PC-3 (cell line): ENCODE measurements around the gene PLEKHA5. TPM values are rescaled to one million over a fixed set of nuclear protein-coding genes. Genes with fewer than 3 reads are reported as not detected.

Experiments used
- ATAC-seq: fragments of 200-7000 bp; cut with Tn5 transposase; 2 replicates; pipeline ENCODE4 v1.9.1; 2020; ENCODE audit warnings: mild to moderate bottlenecking, moderate library complexity
- BruUV-seq: library from RNA; stranded (reverse); fragments of 400-500 nt; replicated peaks from 2 replicates; lab custom pipeline; 2021; lab: Mats Ljungman, UMichigan
- CTCF ChIA-PET: fragments of 300-600 bp; sonication (Branson Sonifier 250); formaldehyde crosslinking; loops from one replicate; lab custom pipeline; 2022; ENCODE audit warnings: antibody characterized with exemption; lab: Charles Lee
- POLR2A ChIA-PET: fragments of 300-600 bp; sonication (Branson Sonifier 250); formaldehyde crosslinking; loops from one replicate; lab custom pipeline; 2022; ENCODE audit warnings: antibody characterized with exemption; ENCODE audit not compliant: unreplicated experiment; lab: Charles Lee
- DNase-seq: peaks from one replicate; pipeline ENCODE4 v3.0.0-alpha.2; 2015
- H2AFZ ChIP-seq: fragments of 300-600 bp; sonication (generic); 2 replicates; pipeline ENCODE4 v1.6.0; 2016; ENCODE audit warnings: antibody characterized with exemption, low read length
- H3F3A ChIP-seq: fragments of 300-600 bp; sonication (generic); one replicate; pipeline ENCODE4 v1.6.0; 2017; ENCODE audit warnings: antibody characterized with exemption, low read length, control low read depth, mild to moderate bottlenecking; ENCODE audit not compliant: unreplicated experiment
- H3K27ac ChIP-seq: fragments of 300-600 bp; sonication (generic); 2 replicates; pipeline ENCODE4 v1.5.1; 2016; ENCODE audit warnings: mild to moderate bottlenecking, low read length
- H3K27me3 ChIP-seq: fragments of 300-600 bp; sonication (generic); 2 replicates; pipeline ENCODE4 v1.6.1; 2016; ENCODE audit warnings: low read length, mixed read lengths
- H3K36me3 ChIP-seq: fragments of 300-600 bp; sonication (generic); 2 replicates; pipeline ENCODE4 v1.6.1; 2016; ENCODE audit warnings: low read depth, mixed run types, low read length, mixed read lengths
- H3K4me1 ChIP-seq: fragments of 300-600 bp; sonication (generic); 2 replicates; pipeline ENCODE4 v1.5.1; 2016; ENCODE audit warnings: low read length; ENCODE audit not compliant: insufficient read depth
- H3K4me2 ChIP-seq: fragments of 300-600 bp; sonication (generic); 2 replicates; pipeline ENCODE4 v1.6.0; 2016; ENCODE audit warnings: low read length
- H3K4me3 ChIP-seq: fragments of 300-600 bp; sonication (generic); 2 replicates; pipeline ENCODE4 v1.5.1; 2016; ENCODE audit warnings: mild to moderate bottlenecking, low read length, mixed read lengths
- H3K79me2 ChIP-seq: fragments of 300-600 bp; sonication (generic); 2 replicates; pipeline ENCODE4 v1.6.1; 2017; ENCODE audit warnings: low read length, mixed read lengths
- H3K9ac ChIP-seq: fragments of 300-600 bp; sonication (generic); 2 replicates; pipeline ENCODE4 v1.6.0; 2016; ENCODE audit warnings: mild to moderate bottlenecking, low read length
- H3K9me2 ChIP-seq: fragments of 300-600 bp; sonication (generic); replicated peaks from 2 replicates; pipeline ENCODE4 v1.6.1; 2016; ENCODE audit warnings: mixed run types, low read length, mixed read lengths
- H3K9me3 ChIP-seq: fragments of 300-600 bp; sonication (generic); 2 replicates; pipeline ENCODE4 v1.6.1; 2016; ENCODE audit warnings: low read length, mixed read lengths
- H4K20me1 ChIP-seq: fragments of 300-600 bp; sonication (generic); 2 replicates; pipeline ENCODE4 v1.6.1; 2016; ENCODE audit warnings: low read length, mixed read lengths
- EZH2 ChIP-seq: fragments of 300-600 bp; sonication (generic); IDR thresholded peaks from one replicate; pipeline ENCODE4 v1.6.1; 2017; ENCODE audit warnings: antibody characterized with exemption, mild to moderate bottlenecking, low read length; ENCODE audit not compliant: unreplicated experiment
- EZH2phosphoT487 ChIP-seq: fragments of 300-600 bp; sonication (generic); IDR thresholded peaks from 2 replicates; pipeline ENCODE4 v1.6.1; 2018; ENCODE audit warnings: mild to moderate bottlenecking, antibody characterized with exemption, low read length, borderline replicate concordance
- intact Hi-C: fragments of 100-400 bp; cut with micrococcal nuclease; formaldehyde crosslinking; loops from 2 replicates; pipeline ENCODE4 v1.9.0; 2023
- total RNA-seq: library from RNA; depleted of rRNA; stranded (reverse); fragments of >200 nt; gene quantifications from 2 replicates; pipeline ENCODE4 v1.2.3, GENCODE V29; 2014
- TF ChIP-seq, protein P1 (sequence below): fragments of 300-600 bp; sonication (generic); conservative IDR thresholded peaks from 2 replicates; pipeline ENCODE4 v1.5.1; 2017; ENCODE audit warnings: antibody characterized with exemption, low read depth, mild to moderate bottlenecking, low read length

PLEKHA5 gene
- total RNA-seq, 1 experiment from 2014 or later = 16.7 TPM

DNA sequence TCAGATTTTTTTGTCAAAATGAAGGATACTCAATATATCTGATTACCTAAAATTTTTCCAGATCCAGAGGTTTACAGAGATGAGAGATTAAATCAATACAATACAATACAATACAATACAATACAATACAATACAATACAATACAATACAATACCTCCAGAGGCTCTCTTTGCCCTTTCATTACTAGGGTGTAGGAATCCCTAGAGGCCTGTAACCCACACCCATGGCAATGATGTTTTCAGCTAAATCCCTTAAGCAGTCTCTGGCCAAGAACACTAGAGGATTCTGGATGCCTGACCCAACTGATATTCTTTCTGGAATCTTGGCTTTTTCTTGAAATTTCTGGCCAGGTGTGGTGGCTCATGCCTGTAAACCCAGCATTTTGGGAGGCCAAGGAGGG lies 286.0 kb downstream of the PLEKHA5 start:
- no peak for TF ChIP-seq EZH2phosphoT487
- CTCF ChIA-PET = no interaction called here

GRCh38 chr12:19419086-19419485 lies 289.6 kb downstream of the PLEKHA5 start:
- no peak for DNase-seq
- no peaks in the 10 kb centered on the region for H3K9me2 ChIP-seq
- H3K27ac ChIP-seq = no peak overlapping the region
- no peak overlapping the region for H3K4me3 ChIP-seq
- H3F3A ChIP-seq = no peaks in the 10 kb centered on the region
- ChIA-PET CTCF (no interaction called here), POLR2A (no interaction called here)
- H3K9ac ChIP-seq = no peak overlapping the region
- no peaks in the 10 kb centered on the region for H3K27me3 ChIP-seq
- no peaks in the 10 kb centered on the region for H4K20me1 ChIP-seq
- BruUV-seq = no TSS peak
- no peak for ATAC-seq
- H3K9me3 ChIP-seq = no peaks in the 10 kb centered on the region
- intact Hi-C loops = no loop called here
- no peaks in the 10 kb centered on the region for H3K79me2 ChIP-seq
- no peak overlapping the region for H3K4me2 ChIP-seq
- H3K4me1 ChIP-seq = no peaks in the 10 kb centered on the region
- no peaks in the 10 kb centered on the region for H3K36me3 ChIP-seq
- no peak overlapping the region for H2AFZ ChIP-seq
- TF ChIP-seq, protein P1, sequence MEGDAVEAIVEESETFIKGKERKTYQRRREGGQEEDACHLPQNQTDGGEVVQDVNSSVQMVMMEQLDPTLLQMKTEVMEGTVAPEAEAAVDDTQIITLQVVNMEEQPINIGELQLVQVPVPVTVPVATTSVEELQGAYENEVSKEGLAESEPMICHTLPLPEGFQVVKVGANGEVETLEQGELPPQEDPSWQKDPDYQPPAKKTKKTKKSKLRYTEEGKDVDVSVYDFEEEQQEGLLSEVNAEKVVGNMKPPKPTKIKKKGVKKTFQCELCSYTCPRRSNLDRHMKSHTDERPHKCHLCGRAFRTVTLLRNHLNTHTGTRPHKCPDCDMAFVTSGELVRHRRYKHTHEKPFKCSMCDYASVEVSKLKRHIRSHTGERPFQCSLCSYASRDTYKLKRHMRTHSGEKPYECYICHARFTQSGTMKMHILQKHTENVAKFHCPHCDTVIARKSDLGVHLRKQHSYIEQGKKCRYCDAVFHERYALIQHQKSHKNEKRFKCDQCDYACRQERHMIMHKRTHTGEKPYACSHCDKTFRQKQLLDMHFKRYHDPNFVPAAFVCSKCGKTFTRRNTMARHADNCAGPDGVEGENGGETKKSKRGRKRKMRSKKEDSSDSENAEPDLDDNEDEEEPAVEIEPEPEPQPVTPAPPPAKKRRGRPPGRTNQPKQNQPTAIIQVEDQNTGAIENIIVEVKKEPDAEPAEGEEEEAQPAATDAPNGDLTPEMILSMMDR = no peak
- TF ChIP-seq EZH2phosphoT487 (no peak), EZH2 (no peak)

More for the DNA sequence above, 286.0 kb downstream of the PLEKHA5 start:
- H3K9me3 ChIP-seq = no peaks in the 10 kb centered on the region
- no peaks in the 10 kb centered on the region for H3K27me3 ChIP-seq
- H3K4me3 ChIP-seq = no peak overlapping the region
- no peak overlapping the region for H3K4me2 ChIP-seq
- no peaks in the 10 kb centered on the region for H3K9me2 ChIP-seq
- no peak overlapping the region for H3K9ac ChIP-seq
- H2AFZ ChIP-seq = no peak overlapping the region
- ATAC-seq (no peak), DNase-seq (no peak)
- POLR2A ChIA-PET = no interaction called here
- no TSS peak for BruUV-seq
- H4K20me1 ChIP-seq = no peaks in the 10 kb centered on the region
- H3K4me1 ChIP-seq = no peaks in the 10 kb centered on the region
- H3K36me3 ChIP-seq = no peaks in the 10 kb centered on the region
- H3F3A ChIP-seq = no peaks in the 10 kb centered on the region
- H3K79me2 ChIP-seq = no peaks in the 10 kb centered on the region
- no peak overlapping the region for H3K27ac ChIP-seq
- intact Hi-C loops = no loop called here

DNA sequence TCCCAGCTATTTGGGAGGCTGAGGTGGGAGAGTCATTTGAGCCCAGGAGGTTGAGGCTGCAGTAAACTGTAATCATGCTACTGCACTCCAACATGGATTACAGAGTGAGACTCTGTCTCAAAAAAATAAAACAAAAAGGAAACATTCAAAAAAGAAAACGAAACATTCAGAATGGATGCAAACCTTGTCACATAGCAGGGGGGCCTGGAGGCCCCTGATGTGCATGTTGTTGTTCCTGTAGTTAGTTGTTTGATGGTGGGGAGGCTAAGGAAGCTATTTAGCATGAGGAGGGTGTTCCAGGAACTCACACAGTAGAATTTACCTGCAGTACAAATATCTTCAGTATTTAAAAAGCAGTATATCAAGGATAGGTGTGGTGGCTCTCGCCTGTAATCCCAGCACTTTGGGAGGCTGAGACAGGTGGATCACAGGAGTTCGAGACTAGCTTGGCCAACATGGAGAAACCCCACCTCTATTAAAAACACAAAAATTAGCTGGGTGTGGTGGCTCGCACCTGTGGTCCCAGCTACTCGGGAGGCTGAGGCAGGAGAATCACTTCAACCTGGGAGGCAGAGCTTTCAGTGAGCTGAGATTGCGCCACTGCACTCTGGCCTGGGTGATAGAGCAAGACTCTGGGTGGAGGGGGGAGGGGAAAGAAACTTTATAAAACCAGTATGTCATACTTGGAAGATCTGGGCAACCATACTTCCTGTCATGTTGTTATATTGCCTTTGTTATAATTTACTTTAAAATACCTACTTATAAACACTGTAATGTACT lies 292.2 kb downstream of the PLEKHA5 start:
- ChIA-PET POLR2A (no interaction called here), CTCF (no interaction called here)
- intact Hi-C loops = no loop called here
- Histone ChIP-seq H2AFZ (no peak overlapping the region), H3K9me2 (no peaks in the 10 kb centered on the region), H3K27ac (no peak overlapping the region), H3K36me3 (no peaks in the 10 kb centered on the region), H3K4me2 (no peak overlapping the region), H3K4me3 (no peak overlapping the region), H3K9me3 (no peaks in the 10 kb centered on the region), H3K27me3 (no peaks in the 10 kb centered on the region), H3K4me1 (no peaks in the 10 kb centered on the region), H3F3A (no peaks in the 10 kb centered on the region), H3K79me2 (no peaks in the 10 kb centered on the region), H3K9ac (no peak overlapping the region), H4K20me1 (no peaks in the 10 kb centered on the region)
- TF ChIP-seq, protein P1 = no peak
- no peak for TF ChIP-seq EZH2
- DNase-seq (no peak), ATAC-seq (no peak)
- BruUV-seq = no TSS peak
